ENCODE data around the gene APOL4.
"Not testable (repeated sequence)": the region's sequence is repeated elsewhere in the genome, so short reads cannot be mapped to it uniquely, and the experiment has no call there.

APOL4 gene

DNA sequence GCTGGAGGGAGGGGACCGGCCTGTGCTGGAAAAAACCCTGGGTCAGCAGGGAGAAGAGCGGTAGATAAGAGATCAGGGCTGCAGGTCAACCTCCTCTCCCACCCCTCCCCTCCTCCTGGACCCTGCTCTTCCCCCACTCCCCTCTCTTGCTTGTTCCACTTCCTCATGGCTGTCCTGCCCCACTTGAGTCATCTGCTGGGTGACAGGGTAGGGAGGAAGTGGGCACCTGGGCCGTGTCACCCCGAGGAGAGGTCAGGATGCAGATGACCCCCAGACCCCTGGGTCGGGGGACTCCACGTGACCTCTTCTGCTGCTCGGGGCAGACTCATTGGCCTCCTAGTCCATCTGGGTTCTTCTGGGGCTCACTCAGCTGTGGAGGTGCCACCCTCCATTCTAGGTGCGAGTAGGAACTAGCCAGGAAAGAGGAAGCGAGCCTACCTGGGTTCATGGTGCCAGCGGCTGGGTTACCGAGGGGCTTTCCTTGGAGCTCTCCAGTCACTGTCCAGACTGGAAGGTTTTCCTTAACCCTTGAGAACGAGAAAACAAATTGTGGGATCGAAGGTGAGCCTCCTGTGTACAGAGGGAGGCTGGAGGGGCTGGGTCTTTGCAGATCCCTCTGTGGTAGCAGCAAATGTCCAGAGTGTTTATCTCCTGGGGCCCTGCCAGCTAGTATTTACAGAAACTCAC lies 31.2 kb upstream of the APOL4 start:
- TF ChIP-seq, protein P1, sequence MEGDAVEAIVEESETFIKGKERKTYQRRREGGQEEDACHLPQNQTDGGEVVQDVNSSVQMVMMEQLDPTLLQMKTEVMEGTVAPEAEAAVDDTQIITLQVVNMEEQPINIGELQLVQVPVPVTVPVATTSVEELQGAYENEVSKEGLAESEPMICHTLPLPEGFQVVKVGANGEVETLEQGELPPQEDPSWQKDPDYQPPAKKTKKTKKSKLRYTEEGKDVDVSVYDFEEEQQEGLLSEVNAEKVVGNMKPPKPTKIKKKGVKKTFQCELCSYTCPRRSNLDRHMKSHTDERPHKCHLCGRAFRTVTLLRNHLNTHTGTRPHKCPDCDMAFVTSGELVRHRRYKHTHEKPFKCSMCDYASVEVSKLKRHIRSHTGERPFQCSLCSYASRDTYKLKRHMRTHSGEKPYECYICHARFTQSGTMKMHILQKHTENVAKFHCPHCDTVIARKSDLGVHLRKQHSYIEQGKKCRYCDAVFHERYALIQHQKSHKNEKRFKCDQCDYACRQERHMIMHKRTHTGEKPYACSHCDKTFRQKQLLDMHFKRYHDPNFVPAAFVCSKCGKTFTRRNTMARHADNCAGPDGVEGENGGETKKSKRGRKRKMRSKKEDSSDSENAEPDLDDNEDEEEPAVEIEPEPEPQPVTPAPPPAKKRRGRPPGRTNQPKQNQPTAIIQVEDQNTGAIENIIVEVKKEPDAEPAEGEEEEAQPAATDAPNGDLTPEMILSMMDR (IDR thresholded peaks at IDR 0.05; ENCODE audit: extremely low read depth, insufficient read depth, missing control alignments): no peak
- no peak for DNase-seq (ENCODE audit: low spot score)
- in situ Hi-C loops (cut with MboI; ENCODE audit: low pct_unique_long_range_greater_than_20kb, low sequenced_read_pairs, unreplicated experiment): no loop called here

DNA sequence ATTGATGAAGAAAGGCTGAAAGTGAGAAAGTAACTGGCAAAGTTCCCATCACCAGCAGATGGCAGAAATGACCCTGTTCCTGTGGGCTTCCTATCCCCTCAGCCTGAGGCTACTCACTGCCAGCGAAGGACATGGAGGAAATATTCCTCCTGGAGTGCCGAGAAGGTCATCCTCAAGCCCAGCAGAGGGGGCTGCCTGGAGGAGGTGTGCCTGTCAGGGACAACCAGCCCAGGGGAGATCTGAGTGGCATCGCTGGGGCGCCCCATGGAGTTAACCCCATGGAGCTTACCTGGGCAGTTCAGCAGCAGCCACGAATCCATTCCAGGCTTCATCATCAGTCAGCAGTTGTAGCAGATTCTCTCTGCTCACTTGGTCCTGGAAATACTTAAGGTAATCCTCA lies 29.4 kb upstream of the APOL4 start:
- DNase-seq (ENCODE audit: low spot score); in situ Hi-C loops (cut with MboI; ENCODE audit: low pct_unique_long_range_greater_than_20kb, low sequenced_read_pairs, unreplicated experiment): not testable (repeated sequence)

DNA sequence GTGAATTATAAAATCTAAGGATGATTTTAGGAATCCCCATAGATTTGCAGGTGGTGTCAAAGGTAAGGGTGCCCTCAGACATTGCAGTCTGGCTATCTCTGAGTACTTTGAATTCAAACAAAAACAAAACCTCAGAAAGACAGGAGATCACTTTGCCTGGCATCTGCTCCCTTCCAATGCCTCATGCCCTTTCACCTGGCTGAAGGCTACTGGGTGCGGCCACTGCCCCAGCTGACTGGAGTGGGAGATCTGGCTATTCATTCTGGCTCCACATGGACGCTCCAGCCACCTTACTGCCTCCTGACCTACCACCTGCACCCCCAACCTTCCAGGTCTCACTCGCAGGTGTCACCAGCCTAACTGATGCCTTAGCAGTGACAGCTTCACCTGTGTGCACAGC lies 28.0 kb upstream of the APOL4 start:
- DNase-seq (ENCODE audit: low spot score); in situ Hi-C loops (cut with MboI; ENCODE audit: low pct_unique_long_range_greater_than_20kb, low sequenced_read_pairs, unreplicated experiment): not testable (repeated sequence)

DNA sequence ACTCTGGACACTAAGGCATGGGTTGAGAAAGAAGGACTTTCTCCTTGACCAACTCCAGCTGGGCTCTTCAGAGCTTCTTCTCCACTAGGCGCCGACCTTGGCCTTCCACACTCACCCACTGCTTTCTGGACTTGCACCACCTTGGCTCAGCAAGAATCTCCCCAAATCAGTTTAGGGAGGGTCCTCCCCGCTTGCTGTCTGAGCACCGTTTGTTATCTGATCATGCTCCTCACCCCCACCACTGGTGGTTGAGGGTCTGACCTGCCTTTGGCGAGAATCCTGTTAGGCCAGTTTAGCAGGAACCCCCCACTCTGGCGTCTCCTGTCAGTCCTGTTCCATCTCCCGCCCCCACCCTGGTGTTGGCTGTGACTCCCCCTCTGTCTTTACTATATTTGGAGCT lies 27.3 kb upstream of the APOL4 start:
- TF ChIP-seq, protein P1 (IDR thresholded peaks at IDR 0.05; ENCODE audit: extremely low read depth, insufficient read depth, missing control alignments): no peak
- in situ Hi-C loops (cut with MboI; ENCODE audit: low pct_unique_long_range_greater_than_20kb, low sequenced_read_pairs, unreplicated experiment): no loop called here
- no peak for DNase-seq (ENCODE audit: low spot score)

DNA sequence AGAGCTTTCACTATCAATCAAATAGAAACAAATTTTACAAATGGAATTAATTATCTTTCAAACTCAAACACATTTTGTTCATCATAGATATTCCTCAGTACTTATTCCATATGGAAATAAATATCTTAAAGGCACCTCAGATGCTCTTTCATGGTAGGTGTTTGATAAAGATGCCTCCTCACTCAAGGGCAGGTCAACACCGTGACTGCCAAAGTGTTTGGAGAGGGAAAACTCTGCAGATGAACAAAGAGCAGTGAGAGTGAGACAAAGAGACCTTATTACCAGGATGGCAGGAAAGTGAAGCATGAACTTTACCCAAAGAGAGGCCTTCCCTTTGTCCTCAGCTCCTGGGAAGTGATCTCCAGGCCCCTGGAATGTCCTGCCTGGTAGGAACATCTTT lies 26.8 kb upstream of the APOL4 start:
- in situ Hi-C loops (cut with MboI; ENCODE audit: low pct_unique_long_range_greater_than_20kb, low sequenced_read_pairs, unreplicated experiment); DNase-seq (ENCODE audit: low spot score): not testable (repeated sequence)

DNA sequence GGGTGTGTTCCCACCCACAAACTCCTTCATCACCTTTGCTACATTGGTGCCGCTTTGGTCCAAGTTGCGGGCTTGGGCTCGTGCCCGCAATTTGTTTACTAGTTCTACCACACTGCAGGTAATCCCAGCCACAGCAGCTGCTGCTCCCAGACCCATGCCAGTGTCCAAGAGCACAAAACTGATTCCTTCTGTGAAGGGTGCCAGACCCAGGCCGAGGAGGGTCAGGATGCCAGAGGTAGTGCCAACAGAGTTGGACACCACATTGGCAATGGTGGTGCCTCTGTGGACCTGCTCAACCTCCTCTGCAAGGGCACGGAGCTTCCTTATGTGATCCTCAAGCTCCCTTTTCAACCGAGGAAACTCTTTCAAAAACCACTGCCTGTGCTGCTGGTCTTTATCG lies 26.2 kb upstream of the APOL4 start:
- TF ChIP-seq, protein P1 (IDR thresholded peaks at IDR 0.05; ENCODE audit: extremely low read depth, insufficient read depth, missing control alignments): no peak
- in situ Hi-C loops (cut with MboI; ENCODE audit: low pct_unique_long_range_greater_than_20kb, low sequenced_read_pairs, unreplicated experiment): no loop called here
- no peak for DNase-seq (ENCODE audit: low spot score)

DNA sequence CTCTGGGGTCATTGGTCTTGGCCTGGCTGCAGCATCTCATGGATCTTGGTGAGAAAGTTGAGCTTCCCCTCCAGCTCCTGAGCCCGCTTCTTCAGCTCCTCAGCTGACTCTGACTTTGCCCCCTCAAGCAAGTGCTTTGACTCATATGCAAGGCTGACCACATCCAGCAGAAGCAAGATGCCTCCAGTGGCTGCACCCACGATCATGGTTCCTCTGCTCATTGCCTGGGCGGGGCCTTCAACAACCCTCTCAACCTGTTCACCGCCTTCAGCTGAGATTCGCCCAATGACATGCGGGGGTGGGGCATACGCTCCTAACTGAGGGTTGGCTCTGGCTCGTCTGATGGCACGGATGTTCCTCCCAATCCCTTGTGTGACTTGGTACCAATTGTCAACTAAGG lies 25.8 kb upstream of the APOL4 start:
- TF ChIP-seq, protein P1 (IDR thresholded peaks at IDR 0.05; ENCODE audit: extremely low read depth, insufficient read depth, missing control alignments): no peak
- no peak for DNase-seq (ENCODE audit: low spot score)
- in situ Hi-C loops (cut with MboI; ENCODE audit: low pct_unique_long_range_greater_than_20kb, low sequenced_read_pairs, unreplicated experiment): no loop called here

DNA sequence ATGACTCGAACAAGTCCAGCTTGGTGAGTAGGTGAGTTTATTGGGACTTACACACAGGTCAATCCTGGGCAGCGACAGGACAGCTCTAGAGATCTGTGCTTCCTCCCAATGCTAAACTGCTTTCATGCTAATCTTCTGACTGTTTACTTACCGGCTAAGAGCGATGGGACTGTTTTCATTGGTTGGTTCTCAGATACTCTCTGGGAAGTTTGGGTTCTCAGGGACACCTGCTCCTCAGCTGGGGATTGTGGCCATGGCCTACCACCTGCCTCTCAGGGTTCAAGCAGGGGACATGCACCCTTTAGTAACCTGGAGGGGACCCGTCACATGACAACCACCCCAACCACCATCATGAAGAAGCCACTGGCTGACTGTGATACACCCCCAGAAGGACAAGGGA lies 24.6 kb upstream of the APOL4 start:
- in situ Hi-C loops (cut with MboI; ENCODE audit: low pct_unique_long_range_greater_than_20kb, low sequenced_read_pairs, unreplicated experiment): no loop called here
- DNase-seq (ENCODE audit: low spot score): no peak
- TF ChIP-seq, protein P1 (IDR thresholded peaks at IDR 0.05; ENCODE audit: extremely low read depth, insufficient read depth, missing control alignments): no peak

All from GM13977 (cell line).